ENCODE results near the gene HHLA2. TPM values are rescaled to one million over a fixed set of nuclear protein-coding genes. Genes with fewer than 3 reads are reported as not detected.

HHLA2 gene
- total RNA-seq, 2 donors from 2014 or later: 148 to 183 TPM

GRCh38 chr3:108295421-108296175 is 750 bp upstream of the HHLA2 start:
- ATAC-seq: peak; percentile 77
- intact Hi-C loops (cut with DNase I, micrococcal nuclease): no loop called here
- peak; percentile 24 to 77 for DNase-seq

GRCh38 chr3:108297647-108298046 is 1.3 kb downstream of the HHLA2 start:
- intact Hi-C loops (cut with DNase I, micrococcal nuclease): no loop called here
- ATAC-seq: peak; percentile 23
- DNase-seq: peak in 1 of 2 donors; percentile 30

GRCh38 chr3:108298056-108298455 is 1.7 kb downstream of the HHLA2 start:
- intact Hi-C loops (cut with DNase I, micrococcal nuclease): no loop called here
- peak; percentile 61 for ATAC-seq
- no peak for DNase-seq

- no peak for DNase-seq
- intact Hi-C loops (cut with DNase I, micrococcal nuclease): no loop called here
- ATAC-seq: no peak
Measured at GRCh38 chr3:108300103-108300849, 3.9 kb downstream of the HHLA2 start.

- DNase-seq (no peak), ATAC-seq (no peak)
- intact Hi-C loops (cut with DNase I, micrococcal nuclease): no loop called here
Measured at GRCh38 chr3:108301695-108302404, 5.5 kb downstream of the HHLA2 start.

GRCh38 chr3:108302570-108302969 is 6.2 kb downstream of the HHLA2 start:
- no peak for ATAC-seq
- intact Hi-C loops (cut with DNase I, micrococcal nuclease): no loop called here
- DNase-seq: no peak

- ATAC-seq (peak; percentile 96), DNase-seq (peak; percentile 53 to 76)
- intact Hi-C loops (cut with DNase I, micrococcal nuclease): no loop called here
Measured at GRCh38 chr3:108305484-108306172, 9.3 kb downstream of the HHLA2 start.

- intact Hi-C loops (cut with DNase I, micrococcal nuclease): no loop called here
- no peak for DNase-seq
- no peak for ATAC-seq
Measured at GRCh38 chr3:108311797-108312196, 15.4 kb downstream of the HHLA2 start.

GRCh38 chr3:108312656-108313055 is 16.3 kb downstream of the HHLA2 start:
- ATAC-seq (no peak), DNase-seq (no peak)
- intact Hi-C loops (cut with DNase I, micrococcal nuclease): no loop called here

GRCh38 chr3:108315767-108316301 is 19.5 kb downstream of the HHLA2 start:
- intact Hi-C loops (cut with DNase I, micrococcal nuclease): no loop called here
- ATAC-seq (peak; percentile 7), DNase-seq (no peak)

GRCh38 chr3:108319428-108320082 is 23.2 kb downstream of the HHLA2 start:
- ATAC-seq (peak; percentile 74), DNase-seq (peak; percentile 28 to 54)
- intact Hi-C loops (cut with DNase I, micrococcal nuclease): no loop called here

- DNase-seq (no peak), ATAC-seq (peak; percentile 70)
- intact Hi-C loops (cut with DNase I, micrococcal nuclease): no loop called here
Measured at GRCh38 chr3:108320746-108321350, 24.5 kb downstream of the HHLA2 start.

- intact Hi-C loops (cut with DNase I, micrococcal nuclease): no loop called here
- ATAC-seq (no peak), DNase-seq (no peak)
Measured at GRCh38 chr3:108322352-108322751, 26.0 kb downstream of the HHLA2 start.

- DNase-seq: no peak
- ATAC-seq: no peak
- intact Hi-C loops (cut with DNase I, micrococcal nuclease): no loop called here
Measured at GRCh38 chr3:108324177-108324576, 27.8 kb downstream of the HHLA2 start.

GRCh38 chr3:108327168-108327567 is 30.8 kb downstream of the HHLA2 start:
- ATAC-seq (no peak), DNase-seq (no peak)
- intact Hi-C loops (cut with DNase I, micrococcal nuclease): no loop called here

GRCh38 chr3:108328821-108329486 is 32.6 kb downstream of the HHLA2 start:
- ATAC-seq (peak; percentile 34), DNase-seq (no peak)
- intact Hi-C loops (cut with DNase I, micrococcal nuclease): no loop called here

GRCh38 chr3:108329508-108329907 is 33.2 kb downstream of the HHLA2 start:
- no peak for DNase-seq
- ATAC-seq: no peak
- intact Hi-C loops (cut with DNase I, micrococcal nuclease): no loop called here

All from left colon (tissue), 2 donors.